CD14-positive monocyte (primary cell): ENCODE data around the gene MAPRE2. TPM values are rescaled to one million over a fixed set of nuclear protein-coding genes. Genes with fewer than 3 reads are reported as not detected.

Source experiments
- DNase-seq, 3 donors: peaks; one replicate each; pipeline ENCODE4 v3.0.0-alpha.2; 2011 to 2022
- H2AFZ ChIP-seq: 2 replicates; pipeline ENCODE4 v1.6.0; 2012; ENCODE audit warnings: mild to moderate bottlenecking, low read depth, low read length, inconsistent platforms; ENCODE audit not compliant: insufficient read depth, poor library complexity, severe bottlenecking
- H3K27ac ChIP-seq, 2 donors: 1 replicate in 1 of 2; 2 replicates in 1 of 2; pipeline ENCODE4 v1.5.1; 2012 to 2013; ENCODE audit warnings: low read length in 2 of 2, control low read depth in 1 of 2, inconsistent platforms in 1 of 2, low read depth in 1 of 2, mild to moderate bottlenecking in 1 of 2
- H3K27me3 ChIP-seq, 2 donors: one replicate each; pipeline versions ENCODE4 v1.6.0 to v1.6.1; 2011 to 2013; ENCODE audit warnings: low read length in 2 of 2; ENCODE audit not compliant: control insufficient read depth in 2 of 2, insufficient read depth in 2 of 2
- H3K36me3 ChIP-seq, 2 donors: replicated peaks in 1 of 2; 1 replicate in 1 of 2; 2 replicates in 1 of 2; pipeline versions ENCODE4 v1.5.1 to v1.6.1; 2012 to 2013; ENCODE audit warnings: low read length in 2 of 2, control low read depth in 1 of 2, inconsistent platforms in 1 of 2, mild to moderate bottlenecking in 1 of 2; ENCODE audit not compliant: insufficient read depth in 2 of 2, control insufficient read depth in 1 of 2
- H3K4me1 ChIP-seq, 2 donors: 1 replicate in 1 of 2; 2 replicates in 1 of 2; pipeline versions ENCODE4 v1.5.1 to v1.6.1; 2012 to 2013; ENCODE audit warnings: low read length in 2 of 2, control low read depth in 1 of 2, inconsistent platforms in 1 of 2, mild to moderate bottlenecking in 1 of 2, moderate library complexity in 1 of 2; ENCODE audit not compliant: insufficient read depth in 2 of 2, control insufficient read depth in 1 of 2
- H3K4me2 ChIP-seq: replicated peaks from 2 replicates; pipeline ENCODE3; 2012; ENCODE audit warnings: low read length, moderate library complexity, mild to moderate bottlenecking; ENCODE audit not compliant: poor library complexity, severe bottlenecking; ENCODE audit errors: extremely low read depth
- H3K4me3 ChIP-seq, 3 experiments: fragments of 200-600 bp in 1 of 3; sonication (generic) in 1 of 3; replicated peaks in 1 of 3; 1 replicate in 2 of 3; 2 replicates in 1 of 3; pipeline ENCODE4 v1.5.1; 2011 to 2013; ENCODE audit warnings: low read length in 3 of 3, mild to moderate bottlenecking in 3 of 3, control low read depth in 2 of 3, low read depth in 2 of 3, inconsistent platforms in 1 of 3, moderate library complexity in 1 of 3
- H3K79me2 ChIP-seq: 2 replicates; pipeline ENCODE4 v1.6.0; 2012; ENCODE audit warnings: mild to moderate bottlenecking, control low read depth, inconsistent platforms, low read length, moderate library complexity; ENCODE audit not compliant: insufficient read depth
- H3K9ac ChIP-seq: 2 replicates; pipeline ENCODE4 v1.6.0; 2017; ENCODE audit warnings: low read length, mild to moderate bottlenecking; ENCODE audit not compliant: insufficient read depth, poor library complexity, severe bottlenecking
- H3K9me3 ChIP-seq, 2 donors: replicated peaks in 1 of 2; 1 replicate in 1 of 2; 2 replicates in 1 of 2; pipeline versions ENCODE4 v1.5.1 to v1.6.1; 2012 to 2013; ENCODE audit warnings: low read length in 2 of 2, control low read depth in 1 of 2; ENCODE audit not compliant: control insufficient read depth in 1 of 2, insufficient read depth in 1 of 2
- H4K20me1 ChIP-seq: 2 replicates; pipeline ENCODE4 v1.6.0; 2012; ENCODE audit warnings: mild to moderate bottlenecking, low read length, control low read depth, moderate library complexity; ENCODE audit not compliant: insufficient read depth
- H3K27ac Mint-ChIP-seq, 7 donors: one replicate each; pipeline ENCODE4 v1.8.0; 2020; ENCODE audit warnings: mild to moderate bottlenecking in 7 of 7, mixed read lengths in 7 of 7, moderate library complexity in 6 of 7, inconsistent platforms in 2 of 7
- H3K27me3 Mint-ChIP-seq, 3 donors: one replicate each; pipeline ENCODE4 v1.8.0; 2021 to 2022; ENCODE audit warnings: low read depth in 3 of 3, mild to moderate bottlenecking in 3 of 3, mixed read lengths in 3 of 3, moderate library complexity in 3 of 3, inconsistent platforms in 1 of 3
- H3K36me3 Mint-ChIP-seq, 2 donors: one replicate each; pipeline ENCODE4 v1.8.0; 2020; ENCODE audit warnings: mixed read lengths in 2 of 2, inconsistent platforms in 1 of 2, mild to moderate bottlenecking in 1 of 2
- H3K4me1 Mint-ChIP-seq: one replicate; pipeline ENCODE4 v1.8.0; 2020; ENCODE audit warnings: mild to moderate bottlenecking, mixed read lengths
- H3K4me3 Mint-ChIP-seq, 2 donors: one replicate each; pipeline ENCODE4 v1.8.0; 2020; ENCODE audit warnings: mild to moderate bottlenecking in 2 of 2, mixed read lengths in 2 of 2, moderate library complexity in 1 of 2
- H3K9me3 Mint-ChIP-seq, 7 donors: one replicate each; pipeline ENCODE4 v1.8.0; 2020 to 2022; ENCODE audit warnings: mixed read lengths in 7 of 7, mild to moderate bottlenecking in 6 of 7, moderate library complexity in 6 of 7, inconsistent platforms in 2 of 7
- WGBS: methylation state at CpG from one replicate; pipeline ENCODE4 v1.1.5; 2013; ENCODE audit warnings: missing lambda C conversion rate; ENCODE audit not compliant: insufficient coverage; 5-methylcytosine and 5-hydroxymethylcytosine counted together
- intact Hi-C, 2 donors: fragments of 100-400 bp; cut with micrococcal nuclease; formaldehyde crosslinking; loops; one replicate each; pipeline versions ENCODE4 v1.15.0 to v1.15.1; 2023
- polyA plus RNA-seq, 3 donors: library from polyadenylated mRNA; depleted of rRNA in 1 of 3; unstranded in 2 of 3; stranded (reverse) in 1 of 3; fragments of 300-500 nt in 2 of 3; fragments of >200 nt in 1 of 3; fragmentation: Illumina TruSeq in 2 of 3; gene quantifications; 1 replicate in 2 of 3; 2 replicates in 1 of 3; pipeline ENCODE4 v1.2.3, GENCODE V29; 2012 to 2021
- TF ChIP-seq, protein P1 (sequence below): fragments of 200-600 bp; IDR thresholded peaks from one replicate; pipeline ENCODE4 v1.8.0; 2022; ENCODE audit warnings: antibody characterized with exemption, mild to moderate bottlenecking

The MAPRE2 gene
- polyA plus RNA-seq, 3 donors = 22.0 to 48.1 (median 37.1) TPM

DNA sequence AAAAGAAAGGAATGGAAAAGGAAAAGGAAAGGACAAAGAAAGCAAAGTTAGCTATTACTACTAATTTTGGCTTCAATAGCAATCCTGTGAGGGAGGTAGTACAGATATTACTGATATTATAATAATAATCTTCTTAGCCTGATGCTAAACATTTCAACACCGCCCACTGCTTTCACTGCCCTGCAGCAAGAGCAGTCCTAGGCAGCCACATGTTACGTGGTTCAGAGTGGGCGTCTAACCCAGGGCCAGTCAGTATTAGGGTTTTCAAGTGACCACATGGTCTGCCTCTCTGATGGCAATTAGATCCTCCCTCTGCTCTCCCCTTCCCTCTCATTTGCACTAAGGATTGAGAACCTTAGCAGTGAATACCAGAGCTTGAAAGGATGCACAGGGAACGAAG lies 116.0 kb downstream of the MAPRE2 start:
- H3K27ac Mint-ChIP-seq = peak overlapping the region in 1 of 7 donors; percentile 50

DNA sequence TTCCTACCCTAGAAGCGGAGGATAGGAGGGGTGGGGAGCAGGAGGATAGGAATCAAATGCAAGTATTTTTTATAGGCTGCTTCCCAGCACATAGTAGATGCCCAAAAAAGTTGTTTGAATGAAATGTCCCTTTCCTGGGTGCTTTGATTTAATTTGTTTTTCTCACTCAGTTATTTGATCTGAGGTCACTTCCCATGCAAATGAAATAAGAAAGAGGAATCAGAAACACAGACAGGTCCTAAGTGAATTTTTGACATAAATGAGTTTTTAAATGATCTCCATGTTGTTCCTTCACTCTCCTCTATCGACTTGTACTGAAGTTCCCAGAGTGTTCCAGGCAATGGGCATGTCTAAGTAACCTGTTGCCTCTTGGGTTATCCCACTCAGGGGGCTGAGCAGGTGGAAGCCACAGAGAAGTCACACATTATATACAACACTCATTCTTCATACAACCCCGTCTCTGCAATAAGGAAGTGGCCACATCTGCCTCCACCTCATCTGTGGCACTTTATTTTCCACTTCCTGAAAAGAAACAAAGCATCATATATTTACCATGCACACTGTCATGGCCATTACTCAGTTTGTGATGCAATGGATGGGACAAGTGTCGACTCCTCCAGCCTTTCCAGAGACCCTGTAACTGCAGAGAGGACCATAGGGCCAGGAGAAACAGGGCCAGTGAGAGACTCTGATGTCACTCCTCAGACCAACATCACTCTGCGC lies 117.7 kb downstream of the MAPRE2 start:
- H3K9me3 Mint-ChIP-seq = peaks cover 0 to 1% (median 0%) of the 10 kb centered on the region in 7 donors
- Histone ChIP-seq H3K4me2 (no peak overlapping the region), H3K27me3 (no peaks in the 10 kb centered on the region), H4K20me1 (no peaks in the 10 kb centered on the region), H3K4me3 (no peak overlapping the region), H3K9ac (no peak overlapping the region), H3K4me1 (peaks cover 19 to 22% of the 10 kb centered on the region in 2 donors), H2AFZ (no peak overlapping the region), H3K27ac (peak overlapping the region in 1 of 2 donors; percentile 63), H3K79me2 (no peaks in the 10 kb centered on the region), H3K9me3 (no peaks in the 10 kb centered on the region), H3K36me3 (no peaks in the 10 kb centered on the region)
- intact Hi-C loops = no loop called here
- no peaks in the 10 kb centered on the region for H3K36me3 Mint-ChIP-seq
- TF ChIP-seq, protein P1, sequence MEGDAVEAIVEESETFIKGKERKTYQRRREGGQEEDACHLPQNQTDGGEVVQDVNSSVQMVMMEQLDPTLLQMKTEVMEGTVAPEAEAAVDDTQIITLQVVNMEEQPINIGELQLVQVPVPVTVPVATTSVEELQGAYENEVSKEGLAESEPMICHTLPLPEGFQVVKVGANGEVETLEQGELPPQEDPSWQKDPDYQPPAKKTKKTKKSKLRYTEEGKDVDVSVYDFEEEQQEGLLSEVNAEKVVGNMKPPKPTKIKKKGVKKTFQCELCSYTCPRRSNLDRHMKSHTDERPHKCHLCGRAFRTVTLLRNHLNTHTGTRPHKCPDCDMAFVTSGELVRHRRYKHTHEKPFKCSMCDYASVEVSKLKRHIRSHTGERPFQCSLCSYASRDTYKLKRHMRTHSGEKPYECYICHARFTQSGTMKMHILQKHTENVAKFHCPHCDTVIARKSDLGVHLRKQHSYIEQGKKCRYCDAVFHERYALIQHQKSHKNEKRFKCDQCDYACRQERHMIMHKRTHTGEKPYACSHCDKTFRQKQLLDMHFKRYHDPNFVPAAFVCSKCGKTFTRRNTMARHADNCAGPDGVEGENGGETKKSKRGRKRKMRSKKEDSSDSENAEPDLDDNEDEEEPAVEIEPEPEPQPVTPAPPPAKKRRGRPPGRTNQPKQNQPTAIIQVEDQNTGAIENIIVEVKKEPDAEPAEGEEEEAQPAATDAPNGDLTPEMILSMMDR = no peak
- peaks cover 23% of the 10 kb centered on the region for H3K4me1 Mint-ChIP-seq
- peak overlapping the region in 1 of 2 donors; percentile 67 for H3K4me3 Mint-ChIP-seq
- H3K27me3 Mint-ChIP-seq = peaks cover 1 to 10% (median 1%) of the 10 kb centered on the region in 3 donors
- peak overlapping the region; percentile 79 to 96 (median 93) for H3K27ac Mint-ChIP-seq
- WGBS = 33% methylated on average over 4 of the region's 5 CpGs
- peak; percentile 73 to 85 (median 82) for DNase-seq

More for the DNA sequence above, 116.0 kb downstream of the MAPRE2 start:
- Histone ChIP-seq H2AFZ (no peak overlapping the region), H4K20me1 (no peaks in the 10 kb centered on the region), H3K4me2 (no peak overlapping the region), H3K27ac (no peak overlapping the region), H3K4me1 (peaks cover 26 to 29% of the 10 kb centered on the region in 2 donors), H3K9ac (no peak overlapping the region), H3K4me3 (no peak overlapping the region), H3K9me3 (no peaks in the 10 kb centered on the region), H3K36me3 (no peaks in the 10 kb centered on the region), H3K79me2 (no peaks in the 10 kb centered on the region), H3K27me3 (no peaks in the 10 kb centered on the region)
- DNase-seq = no peak
- H3K27me3 Mint-ChIP-seq = peaks cover 1 to 11% (median 1%) of the 10 kb centered on the region in 3 donors
- WGBS = 100% methylated on average over 3 of the region's 4 CpGs
- no peaks in the 10 kb centered on the region for H3K36me3 Mint-ChIP-seq
- no peak overlapping the region for H3K4me3 Mint-ChIP-seq
- intact Hi-C loops = no loop called here
- H3K9me3 Mint-ChIP-seq = peaks cover 0 to 3% (median 0%) of the 10 kb centered on the region in 7 donors
- TF ChIP-seq, protein P1 = no peak
- peaks cover 32% of the 10 kb centered on the region for H3K4me1 Mint-ChIP-seq
